ENCODE data around the gene HNF4A. TPM values are rescaled to one million over a fixed set of nuclear protein-coding genes. Genes with fewer than 3 reads are reported as not detected.

HNF4A gene
- polyA plus RNA-seq, 1 experiment, result not detected

DNA sequence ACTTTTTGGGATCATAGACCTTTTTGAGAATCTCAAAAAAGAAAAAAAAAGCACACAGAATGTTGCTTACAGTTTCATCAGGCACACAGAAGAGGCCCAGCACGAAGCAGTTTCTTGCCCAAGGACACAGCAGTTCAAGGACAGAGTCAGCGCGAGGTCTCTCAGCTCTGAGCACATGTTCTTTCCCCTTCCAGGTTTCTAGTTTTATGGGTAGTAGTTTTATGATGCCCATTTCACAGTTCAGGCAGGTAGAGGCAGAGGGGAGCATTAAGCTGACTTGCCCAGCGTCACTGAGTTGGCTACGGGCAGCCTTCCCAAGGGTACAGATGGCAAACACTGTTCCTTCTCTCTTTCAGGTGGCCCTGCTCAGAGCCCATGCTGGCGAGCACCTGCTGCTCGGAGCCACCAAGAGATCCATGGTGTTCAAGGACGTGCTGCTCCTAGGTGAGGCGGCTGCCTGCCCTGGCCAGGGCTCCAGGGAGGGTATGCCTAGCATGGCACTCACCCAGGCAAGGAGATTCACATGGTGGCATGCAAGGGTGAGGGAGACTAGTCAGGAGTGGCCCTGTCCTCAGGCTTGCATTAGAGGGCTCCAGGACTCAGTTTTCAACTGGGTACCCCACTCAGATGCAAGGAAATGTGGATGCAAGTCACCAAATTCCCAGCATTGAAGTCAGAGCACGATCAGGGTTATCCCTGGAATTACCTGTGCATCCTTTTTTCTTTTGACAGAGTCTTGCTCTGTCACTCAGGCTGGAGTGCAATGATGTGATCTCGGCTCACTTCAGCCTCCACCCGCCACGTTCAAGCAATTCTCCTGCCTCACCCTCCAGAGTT, 62.8 kb downstream of the HNF4A start:
- ChIA-PET CTCF (interaction anchor here (0.7 to 1.4 kb wide), 2 partner anchors 34 kb away, joined by 4 to 5 read pairs; no protein-coding TSS in a partner anchor), POLR2A (no interaction called here)
- Histone ChIP-seq H3K27me3 (ENCODE audit: control insufficient read depth, insufficient read depth, low read length) (peaks cover 30% of the 10 kb centered on the region), H3K9me3 (ENCODE audit: control insufficient read depth, insufficient read depth, low read length) (no peaks in the 10 kb centered on the region), H3K27ac (ENCODE audit: low read depth, low read length) (no peak overlapping the region), H3K4me3 (ENCODE audit: low read depth, low read length) (no peak overlapping the region)
- no peak for DNase-seq (ENCODE audit: low read depth, low spot score)
- TF ChIP-seq, protein P1, sequence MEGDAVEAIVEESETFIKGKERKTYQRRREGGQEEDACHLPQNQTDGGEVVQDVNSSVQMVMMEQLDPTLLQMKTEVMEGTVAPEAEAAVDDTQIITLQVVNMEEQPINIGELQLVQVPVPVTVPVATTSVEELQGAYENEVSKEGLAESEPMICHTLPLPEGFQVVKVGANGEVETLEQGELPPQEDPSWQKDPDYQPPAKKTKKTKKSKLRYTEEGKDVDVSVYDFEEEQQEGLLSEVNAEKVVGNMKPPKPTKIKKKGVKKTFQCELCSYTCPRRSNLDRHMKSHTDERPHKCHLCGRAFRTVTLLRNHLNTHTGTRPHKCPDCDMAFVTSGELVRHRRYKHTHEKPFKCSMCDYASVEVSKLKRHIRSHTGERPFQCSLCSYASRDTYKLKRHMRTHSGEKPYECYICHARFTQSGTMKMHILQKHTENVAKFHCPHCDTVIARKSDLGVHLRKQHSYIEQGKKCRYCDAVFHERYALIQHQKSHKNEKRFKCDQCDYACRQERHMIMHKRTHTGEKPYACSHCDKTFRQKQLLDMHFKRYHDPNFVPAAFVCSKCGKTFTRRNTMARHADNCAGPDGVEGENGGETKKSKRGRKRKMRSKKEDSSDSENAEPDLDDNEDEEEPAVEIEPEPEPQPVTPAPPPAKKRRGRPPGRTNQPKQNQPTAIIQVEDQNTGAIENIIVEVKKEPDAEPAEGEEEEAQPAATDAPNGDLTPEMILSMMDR (IDR thresholded peaks at IDR 0.05; ENCODE audit: low read depth, low read length), result no peak

DNA sequence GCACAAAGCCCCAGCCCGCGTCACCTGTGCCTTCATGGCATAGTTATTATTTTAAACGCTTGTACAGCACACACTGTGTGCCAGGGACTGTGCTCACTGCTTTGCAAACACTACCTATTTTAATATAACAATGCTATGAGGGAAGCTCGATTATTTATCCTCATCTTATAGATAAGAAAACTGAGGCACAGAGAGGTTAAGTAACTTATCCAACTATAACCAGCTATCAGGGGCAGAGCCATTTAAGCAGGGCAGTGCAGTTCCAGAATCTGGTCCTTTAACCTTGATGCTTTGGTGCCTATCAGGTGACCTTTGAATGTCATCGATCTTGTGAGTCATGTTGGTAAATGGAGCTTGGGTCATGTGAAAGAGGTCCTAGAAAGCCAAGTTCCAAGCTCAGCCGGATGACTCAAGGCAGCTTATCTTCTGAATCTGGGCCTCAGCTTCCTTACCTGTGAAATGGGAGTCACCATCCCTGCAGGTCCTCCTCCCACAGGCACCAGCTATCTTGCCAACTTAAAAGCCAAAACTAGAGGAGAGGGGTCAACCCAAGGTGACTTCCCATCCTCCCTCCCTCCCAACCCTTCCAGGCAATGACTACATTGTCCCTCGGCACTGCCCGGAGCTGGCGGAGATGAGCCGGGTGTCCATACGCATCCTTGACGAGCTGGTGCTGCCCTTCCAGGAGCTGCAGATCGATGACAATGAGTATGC, 63.8 kb downstream of the HNF4A start:
- CTCF ChIA-PET, result interaction anchor here (1.4 kb wide), 1 partner anchor 35 kb away, joined by 4 read pairs; no protein-coding TSS in a partner anchor
- POLR2A ChIA-PET, result no interaction called here
- DNase-seq (ENCODE audit: low read depth, low spot score), result no peak
- H3K4me3 ChIP-seq (ENCODE audit: low read depth, low read length), result no peak overlapping the region
- no peaks in the 10 kb centered on the region for H3K9me3 ChIP-seq (ENCODE audit: control insufficient read depth, insufficient read depth, low read length)
- TF ChIP-seq, protein P1 (IDR thresholded peaks at IDR 0.05; ENCODE audit: low read depth, low read length), result no peak
- no peak overlapping the region for H3K27ac ChIP-seq (ENCODE audit: low read depth, low read length)
- H3K27me3 ChIP-seq (ENCODE audit: control insufficient read depth, insufficient read depth, low read length), result peaks cover 26% of the 10 kb centered on the region

DNA sequence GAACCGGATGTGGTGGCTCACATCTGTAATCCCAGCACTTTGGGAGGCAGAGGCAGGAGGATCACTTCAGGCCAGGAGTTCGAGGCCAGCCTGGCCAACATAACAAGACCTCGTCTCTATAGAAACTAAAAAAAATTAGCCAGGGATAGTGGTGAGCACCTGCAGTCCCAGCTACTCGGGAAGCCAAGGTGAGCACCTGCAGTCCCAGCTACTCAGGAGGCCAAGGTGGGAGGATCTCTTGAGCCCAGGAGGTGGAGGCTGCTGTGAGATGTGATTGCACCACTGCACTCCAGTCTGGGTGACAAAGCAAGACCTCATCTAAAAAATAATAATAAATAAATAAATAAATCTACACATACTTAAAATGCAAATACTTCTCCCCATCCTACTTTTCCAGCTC, 65.0 kb downstream of the HNF4A start:
- Histone ChIP-seq H3K4me3 (ENCODE audit: low read depth, low read length) (no peak overlapping the region), H3K9me3 (ENCODE audit: control insufficient read depth, insufficient read depth, low read length) (no peaks in the 10 kb centered on the region), H3K27ac (ENCODE audit: low read depth, low read length) (no peak overlapping the region), H3K27me3 (ENCODE audit: control insufficient read depth, insufficient read depth, low read length) (peaks cover 30% of the 10 kb centered on the region)
- ChIA-PET CTCF (no interaction called here), POLR2A (no interaction called here)
- TF ChIP-seq, protein P1 (IDR thresholded peaks at IDR 0.05; ENCODE audit: low read depth, low read length), result no peak
- no peak for DNase-seq (ENCODE audit: low read depth, low spot score)

DNA sequence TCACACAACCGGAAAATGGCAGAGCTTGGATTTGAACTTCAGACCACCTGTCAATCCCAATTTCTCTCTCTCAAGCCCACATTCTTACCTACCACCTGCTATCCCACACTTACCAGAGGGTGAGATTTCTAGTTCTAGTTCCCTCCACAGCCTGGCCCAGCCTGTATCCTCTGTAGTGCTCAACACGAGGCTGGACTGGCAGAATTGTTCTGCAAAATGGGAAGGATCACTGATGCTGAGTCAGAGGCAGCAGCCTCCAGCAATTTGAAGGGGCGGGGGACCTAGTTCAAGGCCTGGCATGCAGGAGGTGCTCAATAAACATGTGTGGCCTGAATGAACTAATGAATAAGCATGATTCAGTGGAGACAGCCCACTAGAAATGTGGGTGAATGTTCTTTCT, 66.6 kb downstream of the HNF4A start:
- CTCF ChIA-PET, result no interaction called here
- Histone ChIP-seq H3K27me3 (ENCODE audit: control insufficient read depth, insufficient read depth, low read length) (peaks cover 19% of the 10 kb centered on the region), H3K4me3 (ENCODE audit: low read depth, low read length) (no peak overlapping the region), H3K27ac (ENCODE audit: low read depth, low read length) (no peak overlapping the region), H3K9me3 (ENCODE audit: control insufficient read depth, insufficient read depth, low read length) (no peaks in the 10 kb centered on the region)
- DNase-seq (ENCODE audit: low read depth, low spot score), result no peak
- TF ChIP-seq, protein P1 (IDR thresholded peaks at IDR 0.05; ENCODE audit: low read depth, low read length), result no peak
- POLR2A ChIA-PET, result no interaction called here

DNA sequence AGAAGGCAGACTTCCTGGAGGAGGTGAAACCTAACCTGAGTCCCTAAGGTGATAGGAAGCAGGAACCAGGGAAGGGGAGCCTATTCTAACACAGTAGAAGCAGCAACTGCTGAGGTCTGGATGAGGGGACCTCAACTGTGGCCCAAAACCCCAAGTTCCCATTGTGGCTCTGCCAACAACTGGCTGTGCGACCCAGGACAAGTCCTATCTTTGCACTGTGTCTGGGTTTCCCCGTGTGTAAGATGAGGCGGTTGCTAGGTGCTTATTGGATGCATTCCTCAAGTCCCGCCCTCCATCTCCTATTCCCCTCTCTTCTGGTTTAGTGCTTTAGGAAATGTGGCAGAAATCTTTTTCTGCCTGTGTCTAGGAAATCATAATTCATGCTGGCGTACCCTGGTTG, 68.0 kb downstream of the HNF4A start:
- H3K27me3 ChIP-seq (ENCODE audit: control insufficient read depth, insufficient read depth, low read length), result peaks cover 15% of the 10 kb centered on the region
- H3K27ac ChIP-seq (ENCODE audit: low read depth, low read length), result no peak overlapping the region
- H3K9me3 ChIP-seq (ENCODE audit: control insufficient read depth, insufficient read depth, low read length), result no peaks in the 10 kb centered on the region
- CTCF ChIA-PET, result no interaction called here
- POLR2A ChIA-PET, result no interaction called here
- TF ChIP-seq, protein P1 (IDR thresholded peaks at IDR 0.05; ENCODE audit: low read depth, low read length), result no peak
- H3K4me3 ChIP-seq (ENCODE audit: low read depth, low read length), result no peak overlapping the region
- DNase-seq (ENCODE audit: low read depth, low spot score), result no peak

Data from AG04450 (cell line).